OCI-LY7 (cell line): Measurements from ENCODE around the gene PRDM5. TPM values are rescaled to one million over a fixed set of nuclear protein-coding genes. Genes with fewer than 3 reads are reported as not detected.

Experiments used
- BruUV-seq: library from RNA; stranded (reverse); fragments of 400-500 nt; replicated peaks from 2 replicates; lab custom pipeline; 2021; lab: Mats Ljungman, UMichigan
- CTCF ChIA-PET: fragments of 300-600 bp; sonication (Branson Sonifier 250); formaldehyde crosslinking; loops from one replicate; lab custom pipeline; 2022; ENCODE audit warnings: antibody characterized with exemption; ENCODE audit not compliant: unreplicated experiment; lab: Charles Lee
- POLR2A ChIA-PET: fragments of 300-600 bp; sonication (Branson Sonifier 250); formaldehyde crosslinking; loops from one replicate; lab custom pipeline; 2022; ENCODE audit warnings: antibody characterized with exemption; lab: Charles Lee
- DNase-seq: peaks from one replicate; pipeline ENCODE4 v3.0.0-alpha.2; 2015; ENCODE audit warnings: low spot score
- H2AFZ ChIP-seq: fragments of 200-600 bp; sonication (generic), shearing (Covaris generic); 2 replicates; pipeline ENCODE4 v1.6.1; 2014; ENCODE audit warnings: mild to moderate bottlenecking, antibody characterized with exemption, low read length, moderate library complexity
- H3K27ac ChIP-seq: fragments of 200-600 bp; sonication (generic); 2 replicates; pipeline ENCODE4 v1.5.1; 2014; ENCODE audit warnings: mixed run types, low read depth, mild to moderate bottlenecking, moderate library complexity, low read length, inconsistent platforms; ENCODE audit not compliant: poor library complexity, severe bottlenecking
- H3K36me3 ChIP-seq: fragments of 200-600 bp; sonication (generic); 2 replicates; pipeline ENCODE4 v1.6.1; 2014; ENCODE audit warnings: mild to moderate bottlenecking, antibody characterized with exemption, low read length, moderate library complexity, mixed read lengths; ENCODE audit not compliant: insufficient read depth
- H3K4me1 ChIP-seq: fragments of 200-600 bp; sonication (generic); 2 replicates; pipeline ENCODE4 v1.5.1; 2014; ENCODE audit warnings: mild to moderate bottlenecking, low read length; ENCODE audit not compliant: insufficient read depth, poor library complexity, severe bottlenecking
- H3K4me2 ChIP-seq: fragments of 200-600 bp; sonication (generic); 2 replicates; pipeline ENCODE4 v1.6.1; 2014; ENCODE audit warnings: mild to moderate bottlenecking, low read length
- H3K4me3 ChIP-seq: fragments of 200-600 bp; sonication (generic); 2 replicates; pipeline ENCODE4 v1.5.1; 2014; ENCODE audit warnings: mild to moderate bottlenecking, low read depth, low read length; ENCODE audit not compliant: poor library complexity, severe bottlenecking
- H3K79me2 ChIP-seq: fragments of 200-600 bp; sonication (generic); 2 replicates; pipeline ENCODE4 v1.6.1; 2016; ENCODE audit warnings: low read depth, mild to moderate bottlenecking, low read length, moderate library complexity, mixed read lengths; ENCODE audit not compliant: insufficient read depth
- H3K9me2 ChIP-seq: fragments of 200-600 bp; sonication (generic); 2 replicates; pipeline ENCODE4 v1.6.1; 2016; ENCODE audit warnings: mild to moderate bottlenecking, low read length, mixed read lengths; ENCODE audit not compliant: insufficient read depth
- H3K9me3 ChIP-seq: fragments of 200-600 bp; sonication (generic); 2 replicates; pipeline ENCODE4 v1.6.1; 2014; ENCODE audit warnings: mild to moderate bottlenecking, mixed run types, low read length, mixed read lengths
- H4K20me1 ChIP-seq: fragments of 200-600 bp; sonication (generic); 2 replicates; pipeline ENCODE4 v1.6.1; 2014; ENCODE audit warnings: mild to moderate bottlenecking, antibody characterized with exemption, low read length, moderate library complexity, mixed read lengths; ENCODE audit not compliant: insufficient read depth
- EZH2phosphoT487 ChIP-seq: fragments of 200-600 bp; sonication (generic); IDR thresholded peaks from 2 replicates; pipeline ENCODE4 v1.6.1; 2018; ENCODE audit warnings: low read depth, borderline replicate concordance, mild to moderate bottlenecking, mixed run types, antibody characterized with exemption, low read length, moderate library complexity, mixed read lengths
- intact Hi-C: fragments of 100-400 bp; cut with micrococcal nuclease; formaldehyde crosslinking; loops from one replicate; pipeline ENCODE4 v1.10.0; 2022; ENCODE audit not compliant: unreplicated experiment
- total RNA-seq, 2 experiments: library from RNA; depleted of rRNA in 1 of 2; stranded (reverse); fragments of >200 nt in 1 of 2; shearing (Covaris generic) in 1 of 2; gene quantifications; 2 replicates each; pipeline ENCODE4 v1.2.3, GENCODE V29; 2014 to 2022
- TF ChIP-seq, protein P1 (sequence below): fragments of 200-600 bp; sonication (generic); conservative IDR thresholded peaks from 2 replicates; pipeline ENCODE4 v1.5.1; 2014; ENCODE audit warnings: mild to moderate bottlenecking, antibody characterized with exemption, low read length, moderate library complexity, mixed read lengths

Gene PRDM5
- total RNA-seq, 2 experiments from 2014 or later, result 0.22 to 0.76 TPM

GRCh38 chr4:120770897-120771296, 151.6 kb downstream of the PRDM5 start:
- H3K4me3 ChIP-seq, result no peak overlapping the region

DNA sequence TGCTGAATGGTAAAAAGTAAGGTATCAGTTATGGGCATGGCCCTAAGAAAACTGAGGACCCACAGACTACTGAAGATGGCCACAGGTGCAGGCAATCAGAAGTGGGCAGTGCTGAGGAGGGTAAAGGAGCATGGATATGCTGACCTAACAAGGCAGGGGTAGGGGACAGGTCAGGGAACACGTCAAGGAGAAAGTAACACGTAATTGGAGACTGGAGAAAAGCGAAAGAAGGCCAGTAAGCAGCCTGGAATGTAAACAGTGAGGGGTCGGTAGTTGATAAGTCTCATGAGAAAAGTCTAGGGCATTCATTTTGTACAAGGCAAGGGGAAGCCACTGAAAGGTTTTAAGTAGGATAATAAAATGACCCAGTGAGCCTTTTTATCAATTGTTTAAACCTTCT, 153.3 kb downstream of the PRDM5 start:
- Histone ChIP-seq H3K9me3 (peaks cover 40% of the 10 kb centered on the region), H3K36me3 (no peaks in the 10 kb centered on the region; the same call in 1 of the 2 replicates), H2AFZ (peak overlapping the region; percentile 64), H3K4me3 (no peak overlapping the region), H3K4me2 (no peak overlapping the region), H3K4me1 (peaks cover 44% of the 10 kb centered on the region), H4K20me1 (no peaks in the 10 kb centered on the region), H3K79me2 (no peaks in the 10 kb centered on the region), H3K9me2 (no peaks in the 10 kb centered on the region), H3K27ac (no peak overlapping the region)
- ChIA-PET POLR2A (interaction anchor here (10.7 kb wide), 1 partner anchor 18 kb away, joined by 161 read pairs; no protein-coding TSS in a partner anchor), CTCF (no interaction called here)
- DNase-seq, result no peak
- TF ChIP-seq, protein P1, sequence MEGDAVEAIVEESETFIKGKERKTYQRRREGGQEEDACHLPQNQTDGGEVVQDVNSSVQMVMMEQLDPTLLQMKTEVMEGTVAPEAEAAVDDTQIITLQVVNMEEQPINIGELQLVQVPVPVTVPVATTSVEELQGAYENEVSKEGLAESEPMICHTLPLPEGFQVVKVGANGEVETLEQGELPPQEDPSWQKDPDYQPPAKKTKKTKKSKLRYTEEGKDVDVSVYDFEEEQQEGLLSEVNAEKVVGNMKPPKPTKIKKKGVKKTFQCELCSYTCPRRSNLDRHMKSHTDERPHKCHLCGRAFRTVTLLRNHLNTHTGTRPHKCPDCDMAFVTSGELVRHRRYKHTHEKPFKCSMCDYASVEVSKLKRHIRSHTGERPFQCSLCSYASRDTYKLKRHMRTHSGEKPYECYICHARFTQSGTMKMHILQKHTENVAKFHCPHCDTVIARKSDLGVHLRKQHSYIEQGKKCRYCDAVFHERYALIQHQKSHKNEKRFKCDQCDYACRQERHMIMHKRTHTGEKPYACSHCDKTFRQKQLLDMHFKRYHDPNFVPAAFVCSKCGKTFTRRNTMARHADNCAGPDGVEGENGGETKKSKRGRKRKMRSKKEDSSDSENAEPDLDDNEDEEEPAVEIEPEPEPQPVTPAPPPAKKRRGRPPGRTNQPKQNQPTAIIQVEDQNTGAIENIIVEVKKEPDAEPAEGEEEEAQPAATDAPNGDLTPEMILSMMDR, result no peak
- TF ChIP-seq EZH2phosphoT487, result no peak
- intact Hi-C loops, result loop anchor here (10.0 kb wide), 1 partner anchor 634 kb away; no protein-coding TSS in a partner anchor
- BruUV-seq, result no TSS peak

More at GRCh38 chr4:120770897-120771296, 151.6 kb downstream of the PRDM5 start:
- Histone ChIP-seq H3K4me1 (peaks cover 40% of the 10 kb centered on the region), H2AFZ (no peak overlapping the region), H3K4me2 (no peak overlapping the region), H4K20me1 (no peaks in the 10 kb centered on the region), H3K9me3 (peaks cover 36% of the 10 kb centered on the region), H3K27ac (no peak overlapping the region), H3K36me3 (no peaks in the 10 kb centered on the region; the same call in 1 of the 2 replicates), H3K9me2 (no peaks in the 10 kb centered on the region), H3K79me2 (no peaks in the 10 kb centered on the region)
- intact Hi-C loops, result loop anchor here (5.0 kb wide), 1 partner anchor 86 kb away; no protein-coding TSS in a partner anchor
- ChIA-PET CTCF (no interaction called here), POLR2A (interaction anchor here (3.8 kb wide), 1 partner anchor 22 kb away, joined by 29 read pairs; no protein-coding TSS in a partner anchor)
- DNase-seq, result no peak
- no TSS peak for BruUV-seq
- TF ChIP-seq, protein P1, result no peak
- TF ChIP-seq EZH2phosphoT487, result no peak

GRCh38 chr4:120765260-120765680, 157.3 kb downstream of the PRDM5 start:
- ChIA-PET CTCF (interaction anchor here (0.9 to 2.1 kb wide), 6 partner anchors 8 to 47 kb away, joined by 4 to 14 read pairs (median 8); no protein-coding TSS in a partner anchor), POLR2A (interaction anchor here (0.7 to 10.7 kb wide), 20 partner anchors 8 to 699 kb away, joined by 3 to 161 read pairs (median 6); no protein-coding TSS in a partner anchor)
- intact Hi-C loops, result loop anchor here (1.0 to 10.0 kb wide), 2 partner anchors 43 to 630 kb away; no protein-coding TSS in a partner anchor
- Histone ChIP-seq H3K79me2 (no peaks in the 10 kb centered on the region), H4K20me1 (no peaks in the 10 kb centered on the region), H3K4me2 (peak overlapping the region; percentile 56), H3K9me3 (peaks cover 30% of the 10 kb centered on the region), H2AFZ (peak overlapping the region; percentile 90), H3K9me2 (no peaks in the 10 kb centered on the region), H3K4me3 (peak overlapping the region; percentile 29), H3K27ac (peak overlapping the region; percentile 83), H3K4me1 (peaks cover 31% of the 10 kb centered on the region), H3K36me3 (peaks cover 3% of the 10 kb centered on the region; the same call in 1 of the 2 replicates)
- no peak for TF ChIP-seq EZH2phosphoT487
- TF ChIP-seq, protein P1, result no peak
- DNase-seq, result no peak
- no TSS peak for BruUV-seq
